Endothelial cell (in vitro differentiated cells): ENCODE results near the gene TRIM2. TPM values are rescaled to one million over a fixed set of nuclear protein-coding genes. Genes with fewer than 3 reads are reported as not detected.
A peak's percentile ranks its signal among the peaks of the same experiment; 100 is the strongest.
"Not testable (repeated sequence)": the region's sequence is repeated elsewhere in the genome, so short reads cannot be mapped to it uniquely, and the experiment has no call there.

Source experiments
- DNase-seq: peaks from one replicate; pipeline ENCODE4 v3.0.0; 2021; ENCODE audit warnings: low spot score
- H3K27ac Mint-ChIP-seq: one replicate; pipeline ENCODE4 v1.8.0; 2021; ENCODE audit warnings: mixed read lengths, inconsistent platforms; ENCODE audit not compliant: unreplicated experiment
- H3K27me3 Mint-ChIP-seq: one replicate; pipeline ENCODE4 v1.8.0; 2021; ENCODE audit warnings: mild to moderate bottlenecking, moderate library complexity, mixed read lengths, inconsistent platforms; ENCODE audit not compliant: unreplicated experiment
- H3K36me3 Mint-ChIP-seq: one replicate; pipeline ENCODE4 v1.8.0; 2021; ENCODE audit warnings: mild to moderate bottlenecking, low read depth, mixed read lengths, inconsistent platforms; ENCODE audit not compliant: unreplicated experiment
- H3K4me1 Mint-ChIP-seq: one replicate; pipeline ENCODE4 v1.8.0; 2021; ENCODE audit warnings: mild to moderate bottlenecking, mixed read lengths, inconsistent platforms; ENCODE audit not compliant: unreplicated experiment
- H3K4me3 Mint-ChIP-seq: one replicate; pipeline ENCODE4 v1.8.0; 2021; ENCODE audit warnings: mild to moderate bottlenecking, mixed read lengths, inconsistent platforms; ENCODE audit not compliant: unreplicated experiment
- H3K9me3 Mint-ChIP-seq: one replicate; pipeline ENCODE4 v1.8.0; 2021; ENCODE audit warnings: mixed read lengths, inconsistent platforms; ENCODE audit not compliant: unreplicated experiment
- total RNA-seq: library from RNA; stranded (reverse); fragmentation: NEBNext Ultra II Directional; extraction: Animal tissue kit (Norgen Biotek cat#: 25700); gene quantifications from one replicate; pipeline ENCODE4 v1.2.1, GENCODE V29; 2021; ENCODE audit not compliant: unreplicated experiment
- TF ChIP-seq, protein P1 (sequence below): fragments of 200-600 bp; sonication (generic); IDR thresholded peaks from one replicate; pipeline ENCODE4 v1.5.0; 2021; ENCODE audit warnings: antibody characterized with exemption; ENCODE audit not compliant: unreplicated experiment

The TRIM2 gene
- total RNA-seq, 1 donor from 2014 or later = 15.4 TPM

DNA sequence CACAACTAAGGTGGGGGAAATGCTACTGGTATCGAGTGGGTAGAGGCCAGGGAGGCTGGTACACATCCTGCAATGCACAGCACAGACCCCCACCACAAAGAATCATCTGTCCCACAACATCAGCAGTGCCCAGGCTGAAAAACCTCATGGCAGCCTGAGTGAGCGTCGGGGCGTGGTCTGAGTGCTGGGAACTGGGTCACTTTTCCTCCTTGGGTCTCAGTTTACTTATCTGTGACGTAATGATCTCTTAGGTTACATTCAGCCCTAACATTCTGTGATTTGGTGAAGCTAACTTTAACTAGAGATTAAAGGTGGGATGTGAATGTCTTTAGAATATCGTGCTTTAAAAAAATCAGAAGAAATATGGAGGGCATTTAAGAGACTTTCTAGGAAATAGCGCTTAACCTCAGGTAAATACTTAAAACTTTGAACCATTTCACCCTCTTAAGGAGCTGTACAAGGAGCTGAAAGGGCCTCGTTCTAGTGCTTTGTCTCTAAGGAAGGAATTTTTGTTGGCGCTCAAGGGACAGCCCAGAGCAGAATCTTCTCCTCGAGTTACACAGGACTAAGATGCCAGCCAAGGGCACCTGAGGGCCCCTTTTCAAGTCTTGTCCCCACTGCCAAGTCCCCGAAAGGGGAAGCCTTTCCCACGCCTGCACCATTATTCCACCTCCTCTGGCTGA lies 18.1 kb upstream of the TRIM2 start:
- no peak for DNase-seq
- Mint-ChIP-seq H3K27ac (no peak overlapping the region), H3K27me3 (peaks cover 3% of the 10 kb centered on the region), H3K36me3 (no peaks in the 10 kb centered on the region), H3K4me1 (peaks cover 12% of the 10 kb centered on the region), H3K4me3 (no peak overlapping the region), H3K9me3 (no peaks in the 10 kb centered on the region)
- TF ChIP-seq, protein P1, sequence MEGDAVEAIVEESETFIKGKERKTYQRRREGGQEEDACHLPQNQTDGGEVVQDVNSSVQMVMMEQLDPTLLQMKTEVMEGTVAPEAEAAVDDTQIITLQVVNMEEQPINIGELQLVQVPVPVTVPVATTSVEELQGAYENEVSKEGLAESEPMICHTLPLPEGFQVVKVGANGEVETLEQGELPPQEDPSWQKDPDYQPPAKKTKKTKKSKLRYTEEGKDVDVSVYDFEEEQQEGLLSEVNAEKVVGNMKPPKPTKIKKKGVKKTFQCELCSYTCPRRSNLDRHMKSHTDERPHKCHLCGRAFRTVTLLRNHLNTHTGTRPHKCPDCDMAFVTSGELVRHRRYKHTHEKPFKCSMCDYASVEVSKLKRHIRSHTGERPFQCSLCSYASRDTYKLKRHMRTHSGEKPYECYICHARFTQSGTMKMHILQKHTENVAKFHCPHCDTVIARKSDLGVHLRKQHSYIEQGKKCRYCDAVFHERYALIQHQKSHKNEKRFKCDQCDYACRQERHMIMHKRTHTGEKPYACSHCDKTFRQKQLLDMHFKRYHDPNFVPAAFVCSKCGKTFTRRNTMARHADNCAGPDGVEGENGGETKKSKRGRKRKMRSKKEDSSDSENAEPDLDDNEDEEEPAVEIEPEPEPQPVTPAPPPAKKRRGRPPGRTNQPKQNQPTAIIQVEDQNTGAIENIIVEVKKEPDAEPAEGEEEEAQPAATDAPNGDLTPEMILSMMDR = no peak

- no peak overlapping the region for H3K27ac Mint-ChIP-seq
- peaks cover 3% of the 10 kb centered on the region for H3K27me3 Mint-ChIP-seq
- no peaks in the 10 kb centered on the region for H3K9me3 Mint-ChIP-seq
- TF ChIP-seq, protein P1 = no peak
- DNase-seq = no peak
- peaks cover 12% of the 10 kb centered on the region for H3K4me1 Mint-ChIP-seq
- H3K4me3 Mint-ChIP-seq = no peak overlapping the region
- H3K36me3 Mint-ChIP-seq = no peaks in the 10 kb centered on the region
Observed at GRCh38 chr4:153189016-153189801, 15.0 kb upstream of the TRIM2 start.

GRCh38 chr4:153191795-153192363 lies 12.4 kb upstream of the TRIM2 start:
- Mint-ChIP-seq H3K27me3 (no peaks in the 10 kb centered on the region), H3K36me3 (no peaks in the 10 kb centered on the region), H3K9me3 (no peaks in the 10 kb centered on the region), H3K27ac (no peak overlapping the region), H3K4me1 (peaks cover 12% of the 10 kb centered on the region), H3K4me3 (no peak overlapping the region)
- TF ChIP-seq, protein P1 = no peak
- DNase-seq = no peak

DNA sequence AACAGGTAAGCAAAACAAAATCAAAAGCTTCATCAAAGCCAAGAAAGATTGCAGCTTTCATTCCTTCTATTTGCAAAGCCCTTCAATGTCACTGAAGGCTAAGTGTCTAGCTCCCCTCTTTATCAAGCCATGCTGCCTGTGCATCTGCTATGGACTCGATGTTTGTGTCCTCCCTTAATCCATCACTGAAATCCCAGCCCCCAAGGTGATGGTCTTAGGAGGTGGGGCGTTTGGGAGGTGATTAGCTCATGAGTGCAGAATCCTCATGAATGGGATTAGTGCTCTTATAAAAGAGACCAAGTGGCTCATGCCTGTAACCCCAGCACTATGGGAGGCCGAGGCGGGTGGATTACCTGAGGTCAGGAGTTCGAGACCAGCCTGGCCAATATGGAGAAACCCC lies 6.9 kb upstream of the TRIM2 start:
- Mint-ChIP-seq H3K4me1 (no peaks in the 10 kb centered on the region), H3K27me3 (no peaks in the 10 kb centered on the region), H3K9me3 (no peaks in the 10 kb centered on the region), H3K27ac (no peak overlapping the region), H3K36me3 (no peaks in the 10 kb centered on the region), H3K4me3 (no peak overlapping the region)
- no peak for DNase-seq
- TF ChIP-seq, protein P1 = no peak

GRCh38 chr4:153198719-153199118 lies 5.5 kb upstream of the TRIM2 start:
- no peaks in the 10 kb centered on the region for H3K36me3 Mint-ChIP-seq
- no peaks in the 10 kb centered on the region for H3K27me3 Mint-ChIP-seq
- TF ChIP-seq, protein P1 = no peak
- DNase-seq = no peak
- H3K4me3 Mint-ChIP-seq = no peak overlapping the region
- H3K4me1 Mint-ChIP-seq = no peaks in the 10 kb centered on the region
- no peaks in the 10 kb centered on the region for H3K9me3 Mint-ChIP-seq
- H3K27ac Mint-ChIP-seq = no peak overlapping the region

DNA sequence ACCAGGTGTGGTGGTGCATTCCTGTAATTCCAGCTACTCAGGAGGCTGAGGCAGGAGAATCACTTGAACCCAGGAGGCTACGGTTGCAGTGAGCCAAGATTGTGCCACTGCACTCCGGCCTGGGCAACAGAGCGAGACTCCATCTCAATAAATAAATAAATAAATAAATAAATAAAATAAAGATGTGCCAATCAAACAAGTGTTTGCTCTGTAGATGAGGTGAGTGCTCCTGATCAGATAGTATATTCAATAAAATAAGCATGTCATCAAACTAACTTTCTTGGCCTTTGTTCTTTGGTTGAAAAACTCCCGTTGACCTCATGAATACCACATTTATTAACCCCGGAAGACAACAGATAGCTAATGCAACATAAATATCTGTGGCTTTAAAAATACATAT lies 497 bp upstream of the TRIM2 start:
- H3K36me3 Mint-ChIP-seq = not testable (repeated sequence)

More for the DNA sequence above, 497 bp upstream of the TRIM2 start:
- not testable (repeated sequence) for H3K9me3 Mint-ChIP-seq, H3K27me3 Mint-ChIP-seq, H3K27ac Mint-ChIP-seq, DNase-seq
- H3K4me1 Mint-ChIP-seq = peaks cover 16% of the 10 kb centered on the region
- H3K4me3 Mint-ChIP-seq = peak overlapping the region; percentile 16
